H9 (cell line): ENCODE results near the gene RGS9. TPM values are rescaled to one million over a fixed set of nuclear protein-coding genes. Genes with fewer than 3 reads are reported as not detected.

Source experiments
- DNase-seq: peaks from one replicate; pipeline ENCODE4 v3.0.0-alpha.2; 2017
- H2AFZ ChIP-seq: one replicate; pipeline ENCODE4 v1.6.1; 2013; ENCODE audit warnings: mild to moderate bottlenecking, low read length, control low read depth, moderate library complexity
- H2AK5ac ChIP-seq: 2 replicates; pipeline ENCODE4 v1.6.1; 2013; ENCODE audit warnings: low read length, control low read depth, mixed read lengths; ENCODE audit not compliant: insufficient read length
- H2BK120ac ChIP-seq: one replicate; pipeline ENCODE4 v1.6.1; 2013; ENCODE audit warnings: low read depth, mild to moderate bottlenecking, low read length, control low read depth, inconsistent platforms; ENCODE audit not compliant: poor library complexity, severe bottlenecking
- H2BK12ac ChIP-seq: 2 replicates; pipeline ENCODE4 v1.6.1; 2013; ENCODE audit warnings: low read length, control low read depth, mixed read lengths, low read depth; ENCODE audit not compliant: insufficient read length
- H2BK15ac ChIP-seq: 2 replicates; pipeline ENCODE4 v1.6.1; 2013; ENCODE audit warnings: low read depth, low read length, control low read depth
- H2BK20ac ChIP-seq: one replicate; pipeline ENCODE4 v1.6.1; 2013; ENCODE audit warnings: low read depth, mild to moderate bottlenecking, low read length, control low read depth, inconsistent platforms; ENCODE audit not compliant: poor library complexity, severe bottlenecking
- H2BK5ac ChIP-seq: 2 replicates; pipeline ENCODE4 v1.6.1; 2013; ENCODE audit warnings: low read length, control low read depth, mixed read lengths; ENCODE audit not compliant: insufficient read length
- H3K14ac ChIP-seq: 2 replicates; pipeline ENCODE4 v1.6.1; 2013; ENCODE audit warnings: low read length, control low read depth; ENCODE audit not compliant: insufficient read depth
- H3K18ac ChIP-seq: 2 replicates; pipeline ENCODE4 v1.6.1; 2013; ENCODE audit warnings: low read depth, mild to moderate bottlenecking, mixed read lengths, low read length, control low read depth; ENCODE audit not compliant: insufficient read length
- H3K23ac ChIP-seq: 2 replicates; pipeline ENCODE4 v1.6.1; 2013; ENCODE audit warnings: low read length, control low read depth, mixed read lengths, low read depth; ENCODE audit not compliant: insufficient read length
- H3K23me2 ChIP-seq: 2 replicates; pipeline ENCODE4 v1.6.1; 2013; ENCODE audit warnings: low read depth, mild to moderate bottlenecking, mixed read lengths, low read length, control low read depth; ENCODE audit not compliant: insufficient read length, poor library complexity, severe bottlenecking
- H3K27ac ChIP-seq: 2 replicates; pipeline ENCODE4 v1.5.1; 2013; ENCODE audit warnings: low read length, control low read depth, mixed read lengths, low read depth; ENCODE audit not compliant: insufficient read length
- H3K27me3 ChIP-seq: 2 replicates; pipeline ENCODE4 v1.6.1; 2013; ENCODE audit warnings: low read length, control low read depth, inconsistent platforms; ENCODE audit not compliant: insufficient read depth
- H3K4ac ChIP-seq: 2 replicates; pipeline ENCODE4 v1.6.1; 2013; ENCODE audit warnings: low read depth, mild to moderate bottlenecking, control low read depth, inconsistent platforms, low read length, moderate library complexity
- H3K4me1 ChIP-seq: 2 replicates; pipeline ENCODE4 v1.6.1; 2013; ENCODE audit warnings: low read length, control low read depth, inconsistent platforms; ENCODE audit not compliant: insufficient read depth
- H3K4me2 ChIP-seq: 2 replicates; pipeline ENCODE4 v1.6.1; 2013; ENCODE audit warnings: low read length, control low read depth, mixed read lengths; ENCODE audit not compliant: insufficient read length, insufficient read depth
- H3K56ac ChIP-seq: 2 replicates; pipeline ENCODE4 v1.6.1; 2013; ENCODE audit warnings: low read depth, mild to moderate bottlenecking, mixed read lengths, low read length, control low read depth; ENCODE audit not compliant: insufficient read length
- H3K79me1 ChIP-seq: 2 replicates; pipeline ENCODE4 v1.6.1; 2013; ENCODE audit warnings: low read depth, mild to moderate bottlenecking, moderate library complexity, low read length, control low read depth, inconsistent platforms; ENCODE audit not compliant: insufficient read depth, poor library complexity, severe bottlenecking
- H3K79me2 ChIP-seq: 2 replicates; pipeline ENCODE4 v1.6.1; 2013; ENCODE audit warnings: low read length, control low read depth, inconsistent platforms; ENCODE audit not compliant: insufficient read depth
- H3K9ac ChIP-seq: 2 replicates; pipeline ENCODE4 v1.6.1; 2013; ENCODE audit warnings: low read length, control low read depth, mixed read lengths; ENCODE audit not compliant: insufficient read length; ENCODE audit errors: extremely low read depth
- H3K9me3 ChIP-seq: one replicate; pipeline ENCODE4 v1.6.1; 2013; ENCODE audit warnings: low read depth, low read length, inconsistent platforms; ENCODE audit not compliant: control insufficient read depth
- H3T11ph ChIP-seq: one replicate; pipeline ENCODE4 v1.6.1; 2013; ENCODE audit warnings: mild to moderate bottlenecking, low read length, control low read depth, inconsistent platforms
- H4K20me1 ChIP-seq: one replicate; pipeline ENCODE4 v1.6.1; 2013; ENCODE audit not compliant: control insufficient read depth, insufficient read length, insufficient read depth
- H4K5ac ChIP-seq: 2 replicates; pipeline ENCODE4 v1.6.1; 2013; ENCODE audit warnings: low read depth, mild to moderate bottlenecking, mixed read lengths, low read length, control low read depth; ENCODE audit not compliant: insufficient read length
- H4K8ac ChIP-seq: replicated peaks from 2 replicates; pipeline ENCODE4 v1.6.1; 2013; ENCODE audit warnings: low read length, control low read depth, mixed read lengths, low read depth; ENCODE audit not compliant: insufficient read length
- H4K91ac ChIP-seq: 2 replicates; pipeline ENCODE4 v1.6.1; 2013; ENCODE audit warnings: low read depth, mild to moderate bottlenecking, moderate library complexity, mixed read lengths, low read length, control low read depth; ENCODE audit not compliant: insufficient read length
- H3K27ac Mint-ChIP-seq, 3 experiments: 2 replicates in 2 of 3; 3 replicates in 1 of 3; pipeline ENCODE4 v1.8.0; 2020 to 2021; ENCODE audit warnings: mixed read lengths in 3 of 3, mild to moderate bottlenecking in 1 of 3, moderate library complexity in 1 of 3
- H3K27me3 Mint-ChIP-seq: 2 replicates; pipeline ENCODE4 v1.8.0; 2021; ENCODE audit warnings: low read depth, mild to moderate bottlenecking, moderate library complexity, mixed read lengths
- H3K36me3 Mint-ChIP-seq, 3 experiments: 2 replicates in 2 of 3; 3 replicates in 1 of 3; pipeline ENCODE4 v1.8.0; 2020 to 2021; ENCODE audit warnings: low read depth in 3 of 3, mixed read lengths in 3 of 3; ENCODE audit not compliant: insufficient read depth in 1 of 3
- H3K4me1 Mint-ChIP-seq, 2 experiments: 2 replicates each; pipeline ENCODE4 v1.8.0; 2020; ENCODE audit warnings: mixed read lengths in 2 of 2
- H3K4me3 Mint-ChIP-seq, 2 experiments: 2 replicates in 1 of 2; 3 replicates in 1 of 2; pipeline ENCODE4 v1.8.0; 2020 to 2021; ENCODE audit warnings: mild to moderate bottlenecking in 2 of 2, mixed read lengths in 2 of 2, moderate library complexity in 1 of 2
- H3K9me3 Mint-ChIP-seq, 2 experiments: 2 replicates in 1 of 2; 3 replicates in 1 of 2; pipeline ENCODE4 v1.8.0; 2020; ENCODE audit warnings: mild to moderate bottlenecking in 2 of 2, mixed read lengths in 2 of 2, moderate library complexity in 1 of 2
- WGBS: extraction: QIAGEN DNeasy Blood & Tissue Kit; methylation state at CpG from one replicate; pipeline ENCODE4 v1.1.7; 2013; ENCODE audit warnings: missing lambda C conversion rate, low lambda C conversion rate, mixed read lengths; ENCODE audit not compliant: insufficient read length; ENCODE audit errors: extremely low coverage; 5-methylcytosine and 5-hydroxymethylcytosine counted together
- total RNA-seq: library from RNA; stranded (reverse); gene quantifications from 2 replicates; pipeline ENCODE4 v1.2.1, GENCODE V29; 2021
- TF ChIP-seq, protein P1 (sequence below): fragments of 200-600 bp; sonication (generic); conservative IDR thresholded peaks from 3 replicates; pipeline ENCODE4 v1.8.0; 2021; ENCODE audit warnings: antibody characterized with exemption, mild to moderate bottlenecking

Gene RGS9
- total RNA-seq, 1 experiment from 2014 or later = 12.0 TPM

DNA sequence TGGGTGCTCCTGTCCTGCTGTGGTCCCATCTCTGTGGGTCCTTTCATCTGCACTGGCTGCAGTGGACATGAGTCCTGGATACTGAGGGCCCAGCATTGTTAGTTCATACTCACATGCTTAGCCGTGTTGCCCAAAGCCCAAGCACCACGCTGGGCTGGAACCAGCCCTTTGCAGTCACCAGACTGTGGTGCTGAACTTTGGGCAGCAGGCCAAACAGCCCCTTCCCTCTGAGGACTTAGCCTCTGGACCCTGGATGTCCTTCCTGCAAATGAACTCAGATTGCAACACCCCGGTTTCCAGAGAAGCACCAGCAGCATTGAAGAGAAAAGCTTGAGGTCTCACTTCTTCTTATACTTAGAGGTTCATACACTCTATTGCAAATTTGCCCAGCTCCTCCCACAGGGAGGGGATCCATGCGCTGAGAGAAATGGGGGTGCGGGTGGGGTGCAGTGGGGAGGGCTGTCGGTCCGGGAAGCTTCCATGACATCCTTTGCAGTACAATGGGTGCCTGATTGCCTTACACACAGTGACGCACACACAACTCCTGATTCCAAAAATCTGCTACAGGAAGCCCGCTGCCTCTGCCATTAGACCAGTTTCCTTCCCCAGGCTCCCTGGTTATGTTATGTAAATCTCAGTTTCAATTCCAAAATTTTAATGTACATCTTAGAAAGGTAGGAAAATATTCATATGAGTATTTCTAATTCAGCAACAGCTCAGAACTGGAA lies 65.8 kb downstream of the RGS9 start:
- no peak overlapping the region for H2BK120ac ChIP-seq
- no peak overlapping the region for H2BK5ac ChIP-seq
- H3K23ac ChIP-seq = no peak overlapping the region
- H3K36me3 Mint-ChIP-seq = no peaks in the 10 kb centered on the region
- H4K5ac ChIP-seq = no peak overlapping the region
- H3T11ph ChIP-seq = no peak overlapping the region
- H3K18ac ChIP-seq = no peak overlapping the region
- H3K9ac ChIP-seq = no peak overlapping the region
- H2BK20ac ChIP-seq = no peak overlapping the region
- H3K4me3 Mint-ChIP-seq = no peak overlapping the region; a peak in 1 of 5 replicates
- no peak overlapping the region for H3K4me2 ChIP-seq
- no peaks in the 10 kb centered on the region for H3K79me1 ChIP-seq
- H2AK5ac ChIP-seq = no peak overlapping the region
- no peaks in the 10 kb centered on the region for H3K4me1 ChIP-seq
- DNase-seq = no peak
- H3K27ac ChIP-seq = no peak overlapping the region
- no peak overlapping the region for H4K8ac ChIP-seq
- no CpG with 5 or more reads among the region's 9 CpGs for WGBS
- H2BK12ac ChIP-seq = no peak overlapping the region
- TF ChIP-seq, protein P1, sequence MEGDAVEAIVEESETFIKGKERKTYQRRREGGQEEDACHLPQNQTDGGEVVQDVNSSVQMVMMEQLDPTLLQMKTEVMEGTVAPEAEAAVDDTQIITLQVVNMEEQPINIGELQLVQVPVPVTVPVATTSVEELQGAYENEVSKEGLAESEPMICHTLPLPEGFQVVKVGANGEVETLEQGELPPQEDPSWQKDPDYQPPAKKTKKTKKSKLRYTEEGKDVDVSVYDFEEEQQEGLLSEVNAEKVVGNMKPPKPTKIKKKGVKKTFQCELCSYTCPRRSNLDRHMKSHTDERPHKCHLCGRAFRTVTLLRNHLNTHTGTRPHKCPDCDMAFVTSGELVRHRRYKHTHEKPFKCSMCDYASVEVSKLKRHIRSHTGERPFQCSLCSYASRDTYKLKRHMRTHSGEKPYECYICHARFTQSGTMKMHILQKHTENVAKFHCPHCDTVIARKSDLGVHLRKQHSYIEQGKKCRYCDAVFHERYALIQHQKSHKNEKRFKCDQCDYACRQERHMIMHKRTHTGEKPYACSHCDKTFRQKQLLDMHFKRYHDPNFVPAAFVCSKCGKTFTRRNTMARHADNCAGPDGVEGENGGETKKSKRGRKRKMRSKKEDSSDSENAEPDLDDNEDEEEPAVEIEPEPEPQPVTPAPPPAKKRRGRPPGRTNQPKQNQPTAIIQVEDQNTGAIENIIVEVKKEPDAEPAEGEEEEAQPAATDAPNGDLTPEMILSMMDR = no peak
- H3K27ac Mint-ChIP-seq = no peak overlapping the region
- no peak overlapping the region for H2AFZ ChIP-seq
- H3K9me3 ChIP-seq = no peaks in the 10 kb centered on the region
- no peak overlapping the region for H3K14ac ChIP-seq
- H4K91ac ChIP-seq = no peak overlapping the region
- H3K9me3 Mint-ChIP-seq = no peaks in the 10 kb centered on the region
- no peaks in the 10 kb centered on the region for H3K23me2 ChIP-seq
- no peaks in the 10 kb centered on the region for H3K79me2 ChIP-seq
- peaks cover 2 to 4% of the 10 kb centered on the region in 2 experiments; a peak in 3 of 4 replicates for H3K4me1 Mint-ChIP-seq
- no peak overlapping the region for H2BK15ac ChIP-seq
- H3K4ac ChIP-seq = no peak overlapping the region
- H4K20me1 ChIP-seq = no peaks in the 10 kb centered on the region
- no peaks in the 10 kb centered on the region for H3K27me3 ChIP-seq
- H3K27me3 Mint-ChIP-seq = 0 out of 2 replicates have a peak, but pooled peaks cover 1% of the 10 kb centered on the region
- H3K56ac ChIP-seq = no peak overlapping the region
